Esophagus muscularis mucosa (tissue), 4 donors: Measurements from ENCODE around the gene DSCAML1.

Experiments used
- CTCF ChIP-seq, 3 experiments: fragments of 200-600 bp in 2 of 3; fragments of 450-650 bp in 1 of 3; sonication (generic) in 2 of 3; IDR thresholded peaks; one replicate each; pipeline ENCODE4 v1.5.1; 2017 to 2019; ENCODE audit warnings: antibody characterized with exemption in 3 of 3, mild to moderate bottlenecking in 2 of 3, moderate library complexity in 1 of 3
- EP300 ChIP-seq: sonication (generic); formaldehyde crosslinking; IDR thresholded peaks from one replicate; pipeline ENCODE4 v1.6.1; 2017; ENCODE audit warnings: antibody characterized with exemption
- POLR2A ChIP-seq: fragments of 450-650 bp; IDR thresholded peaks from one replicate; pipeline ENCODE4 v1.6.1; 2017; ENCODE audit warnings: antibody characterized with exemption, moderate library complexity, mild to moderate bottlenecking, low read depth
- POLR2AphosphoS5 ChIP-seq, 2 donors: sonication (generic); formaldehyde crosslinking; IDR thresholded peaks; one replicate each; pipeline ENCODE4 v1.6.1; 2017; ENCODE audit warnings: antibody characterized with exemption in 2 of 2

DNA sequence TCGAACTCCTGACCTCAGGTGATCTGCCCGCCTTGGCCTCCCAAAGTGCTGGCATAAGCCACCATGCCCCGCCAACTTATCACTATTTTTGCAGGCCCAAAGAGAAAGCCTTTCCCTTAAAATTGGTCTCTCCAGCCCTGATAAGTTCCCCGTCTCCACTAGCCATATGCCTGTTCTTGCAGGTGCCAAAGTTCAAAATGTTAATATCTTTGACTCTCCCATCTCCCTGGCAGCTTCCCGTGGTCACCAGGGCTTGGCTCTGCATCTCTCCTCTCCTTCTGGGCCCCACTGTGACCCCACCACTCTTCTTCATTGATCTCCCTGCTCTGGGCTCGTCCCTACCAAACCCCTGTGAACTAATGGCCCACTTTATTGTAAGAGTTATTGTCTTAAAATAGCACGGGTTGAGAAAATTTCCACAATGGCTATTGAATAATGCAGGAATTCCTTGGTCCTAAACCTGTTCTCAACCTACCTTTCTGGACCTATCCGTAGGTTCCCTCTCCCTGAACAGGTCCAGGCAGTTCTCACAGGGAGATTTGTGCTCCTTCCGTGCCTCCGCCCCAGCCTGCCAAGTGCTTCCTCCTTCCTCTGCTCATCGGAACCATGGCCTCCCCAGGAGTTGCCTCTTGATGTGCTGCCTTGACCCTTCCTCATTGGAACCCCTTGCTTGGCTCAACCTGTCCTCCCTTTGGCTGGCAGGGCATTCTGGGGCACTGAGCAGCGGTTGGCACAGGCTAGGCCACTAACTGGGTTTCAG, 147.5 kb downstream of the DSCAML1 start:
- TF ChIP-seq POLR2A, result no peak
- TF ChIP-seq CTCF (IDR thresholded peaks at IDR 0.05), result no peak
- no peak for TF ChIP-seq EP300
- no peak for TF ChIP-seq POLR2AphosphoS5 (IDR thresholded peaks at IDR 0.05)
